ENCODE data around the gene TUBGCP2.
"Not testable (repeated sequence)": the region's sequence is repeated elsewhere in the genome, so short reads cannot be mapped to it uniquely, and the experiment has no call there.

Gene TUBGCP2

DNA sequence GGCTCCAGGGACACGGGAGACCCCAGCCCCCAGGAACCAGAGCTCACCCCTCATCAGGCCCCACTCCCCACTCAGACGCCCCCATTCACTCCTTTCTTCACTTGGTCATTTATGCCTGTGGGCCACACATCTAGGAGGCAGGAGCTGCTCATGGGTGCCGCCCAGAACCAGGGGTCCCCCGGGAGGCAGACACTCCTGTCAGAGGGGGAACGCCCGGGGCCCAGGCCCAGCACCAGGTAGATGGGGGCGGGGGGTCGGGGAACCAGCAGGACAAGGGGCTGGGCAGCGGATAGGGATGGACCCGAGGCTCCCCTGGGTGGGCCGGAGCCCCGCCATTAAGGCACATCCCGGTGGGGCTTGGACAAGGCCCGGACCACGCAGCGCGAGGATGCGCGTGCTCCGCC, 16.2 kb upstream of the TUBGCP2 start:
- DNase-seq (ENCODE audit: low spot score): no peak

DNA sequence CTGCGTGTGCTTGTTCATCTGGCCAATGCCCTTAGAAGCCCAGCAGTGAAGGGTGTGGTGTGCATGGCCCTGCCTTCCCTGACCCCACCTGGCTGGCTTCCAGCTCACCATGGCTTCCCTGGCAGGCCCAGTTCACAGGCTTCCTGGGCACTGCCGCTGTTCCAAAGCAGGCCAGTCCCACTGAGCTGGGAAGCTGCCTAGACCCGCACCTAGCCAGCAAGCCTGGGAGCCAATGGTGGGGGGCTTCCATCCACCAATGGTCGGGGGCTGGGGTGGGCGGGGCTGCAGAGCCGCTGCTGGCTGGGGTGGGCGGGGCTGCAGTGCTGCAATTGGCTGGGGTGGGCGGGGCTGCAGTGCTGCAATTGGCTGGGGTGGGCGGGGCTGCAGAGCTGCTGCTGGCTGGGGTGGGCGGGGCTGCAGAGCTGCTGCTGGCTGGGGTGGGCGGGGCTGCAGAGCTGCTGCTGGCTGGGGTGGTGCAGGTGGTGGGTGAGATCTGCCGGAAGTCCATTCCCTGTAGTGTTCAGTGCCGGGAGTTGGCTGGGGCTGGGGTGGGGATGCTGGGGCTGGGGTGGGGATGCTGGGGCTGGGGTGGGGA, 15.6 kb upstream of the TUBGCP2 start:
- DNase-seq (ENCODE audit: low spot score): no peak

DNA sequence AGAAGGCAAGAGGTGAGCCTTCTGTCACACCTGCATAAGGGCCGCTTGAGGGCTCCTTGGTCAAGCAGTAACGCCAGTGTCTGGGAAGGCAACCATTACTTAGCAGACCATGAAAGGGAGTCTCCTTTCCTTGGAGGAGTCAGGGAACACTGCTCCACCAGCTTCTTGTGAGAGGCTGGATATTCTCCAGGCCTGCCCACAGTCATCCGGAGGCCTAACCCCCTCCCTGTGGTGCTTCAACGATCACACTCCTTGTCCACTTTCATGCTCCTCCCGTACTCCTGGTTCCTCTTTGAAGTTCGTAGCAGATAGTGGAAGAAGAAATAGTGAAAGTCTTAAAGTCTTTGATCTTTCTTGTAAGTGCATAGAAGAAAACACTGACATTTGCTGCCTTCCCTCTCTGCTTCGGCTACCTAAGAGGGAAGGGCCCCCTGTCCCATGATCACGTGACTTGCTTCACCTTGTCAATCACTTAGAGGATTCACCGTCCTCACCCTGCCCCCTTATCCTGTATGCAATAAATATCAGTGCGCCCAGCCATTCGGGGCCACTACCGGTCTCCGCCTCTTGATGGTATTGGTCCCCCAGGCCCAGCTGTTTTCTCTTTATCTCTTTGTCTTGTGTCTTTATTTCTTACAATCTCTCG, 13.5 kb upstream of the TUBGCP2 start:
- not testable (repeated sequence) for DNase-seq (ENCODE audit: low spot score)

DNA sequence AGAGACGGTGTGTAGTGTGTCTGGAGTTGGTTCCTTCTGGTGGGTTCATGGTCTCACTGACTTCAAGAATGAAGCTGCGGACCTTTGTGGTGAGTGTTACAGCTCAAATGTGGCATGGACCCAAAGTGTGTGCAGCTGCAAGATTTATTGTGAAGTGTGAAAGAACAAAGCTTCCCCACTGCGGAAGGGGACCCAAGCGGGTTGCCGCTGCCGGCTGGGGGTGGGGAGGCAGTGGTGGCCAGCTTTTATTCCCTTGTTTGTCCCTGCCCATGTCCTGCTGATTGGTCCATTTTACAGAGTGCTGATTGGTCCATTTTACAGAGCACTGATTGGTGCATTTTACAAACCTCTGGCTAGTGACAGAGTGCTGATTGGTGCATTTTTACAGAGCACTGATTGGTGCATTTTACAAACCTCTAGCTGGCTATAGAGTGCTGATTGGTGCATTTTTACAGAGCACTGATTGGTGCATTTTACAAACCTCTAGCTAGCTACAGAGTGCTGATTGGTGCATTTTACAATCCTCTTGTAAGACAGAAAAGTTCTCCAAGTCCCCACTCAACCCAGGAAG, 12.3 kb upstream of the TUBGCP2 start:
- not testable (repeated sequence) for DNase-seq (ENCODE audit: low spot score)

DNA sequence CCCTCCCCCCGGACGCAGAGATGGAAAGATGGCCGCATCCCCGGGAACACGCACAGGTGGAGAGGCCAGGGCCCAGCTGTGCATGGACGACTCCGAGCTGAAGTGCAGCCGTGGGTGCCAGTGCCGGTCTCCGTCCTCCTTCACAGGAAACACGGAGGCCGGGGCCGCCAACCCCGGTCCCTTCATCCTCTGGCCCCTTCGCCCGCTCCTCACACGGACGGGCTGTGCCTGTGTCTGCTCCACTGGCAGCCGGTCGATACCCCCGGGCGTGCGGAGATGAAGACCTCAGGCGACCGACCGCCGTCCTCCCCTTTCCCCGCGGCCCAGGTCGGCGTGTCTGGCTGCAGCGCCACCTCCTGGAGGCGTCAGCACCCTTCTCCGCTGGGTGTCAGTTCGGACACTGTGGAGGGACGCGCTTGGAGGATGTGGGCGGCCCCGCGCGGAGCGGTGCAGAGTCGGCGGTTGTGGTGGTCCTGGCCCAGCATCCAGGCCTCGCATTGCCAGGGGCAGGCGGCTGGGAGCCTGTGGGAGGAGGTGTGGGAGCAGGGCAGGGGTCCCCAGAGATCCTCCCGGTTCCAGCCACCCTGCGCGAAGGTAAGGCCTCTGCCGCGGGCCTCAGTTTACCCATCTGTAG, 9.9 kb upstream of the TUBGCP2 start:
- DNase-seq (ENCODE audit: low spot score): no peak

DNA sequence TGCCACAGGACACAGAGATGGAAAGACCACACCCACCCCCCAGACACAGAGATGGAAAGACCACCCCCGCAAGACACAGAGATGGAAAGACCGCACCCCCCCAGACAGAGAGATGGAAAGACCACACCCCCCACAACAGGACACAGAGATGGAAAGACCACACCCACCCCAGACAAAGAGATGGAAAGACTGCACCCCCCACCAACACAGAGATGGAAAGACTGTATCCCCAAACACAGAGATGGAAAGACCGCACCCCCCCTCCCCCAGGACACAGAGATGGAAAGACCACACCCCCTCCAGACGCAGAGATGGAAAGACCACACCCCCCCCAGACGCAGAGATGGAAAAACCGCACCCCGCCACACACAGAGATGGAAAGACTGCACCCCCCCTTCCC, 8.1 kb upstream of the TUBGCP2 start:
- no peak for DNase-seq (ENCODE audit: low spot score)

DNA sequence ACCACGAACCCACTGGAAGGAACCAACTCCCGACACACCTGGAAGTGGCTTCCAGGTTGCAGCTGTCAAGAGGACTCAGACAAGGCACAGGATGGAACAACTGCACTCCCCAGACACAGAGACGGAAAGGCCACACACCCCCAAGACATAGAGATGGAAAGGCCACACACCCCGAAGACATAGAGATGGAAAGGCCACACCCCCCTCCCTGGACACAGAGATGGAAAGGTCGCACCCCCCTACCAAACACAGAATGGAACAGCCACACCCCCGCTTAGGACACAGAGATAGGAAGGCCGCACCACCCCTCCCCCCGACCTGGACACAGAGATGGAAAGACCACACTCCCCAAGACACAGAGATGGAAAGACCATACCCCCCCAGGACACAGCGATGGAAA, 7.6 kb upstream of the TUBGCP2 start:
- no peak for DNase-seq (ENCODE audit: low spot score)

DNA sequence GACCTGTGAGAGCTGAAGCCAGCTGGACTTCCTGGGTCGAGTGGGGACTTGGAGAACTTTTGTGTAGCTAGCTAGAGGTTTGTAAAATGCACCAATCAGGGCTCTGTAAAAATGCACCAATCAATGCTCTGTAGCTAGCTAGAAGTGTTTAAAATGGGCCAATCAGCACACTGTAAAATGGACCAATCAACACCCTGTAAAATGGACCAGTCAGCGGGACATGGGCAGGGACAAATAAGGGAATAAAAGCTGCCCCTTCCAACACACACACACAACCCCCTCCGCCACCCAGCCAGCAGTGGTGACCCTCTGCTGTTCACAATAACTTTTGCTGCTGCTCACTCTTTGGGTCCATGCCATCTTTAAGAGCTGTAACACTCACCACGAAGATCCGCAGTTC, 7.2 kb upstream of the TUBGCP2 start:
- DNase-seq (ENCODE audit: low spot score): no peak

DNA sequence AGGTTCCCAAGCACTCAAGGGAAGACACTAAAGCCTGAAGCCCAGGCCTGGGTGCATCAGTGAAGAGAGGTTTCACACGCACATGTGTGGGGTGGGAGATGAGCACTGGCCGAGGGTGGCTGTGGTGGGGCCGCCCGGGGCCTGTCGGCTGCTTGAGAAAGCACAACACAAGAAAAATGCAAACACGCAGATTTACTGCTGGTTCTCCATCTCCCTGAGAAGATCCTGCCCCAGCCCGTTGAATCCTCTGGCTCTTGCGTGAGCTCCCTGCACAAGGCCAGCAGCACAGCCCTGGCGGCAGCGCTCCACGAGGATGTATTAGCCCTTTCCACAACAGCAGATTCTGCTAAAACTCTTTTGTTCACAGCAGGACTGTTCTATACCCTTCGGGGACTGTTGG, 6.2 kb upstream of the TUBGCP2 start:
- DNase-seq (ENCODE audit: low spot score): no peak

DNA sequence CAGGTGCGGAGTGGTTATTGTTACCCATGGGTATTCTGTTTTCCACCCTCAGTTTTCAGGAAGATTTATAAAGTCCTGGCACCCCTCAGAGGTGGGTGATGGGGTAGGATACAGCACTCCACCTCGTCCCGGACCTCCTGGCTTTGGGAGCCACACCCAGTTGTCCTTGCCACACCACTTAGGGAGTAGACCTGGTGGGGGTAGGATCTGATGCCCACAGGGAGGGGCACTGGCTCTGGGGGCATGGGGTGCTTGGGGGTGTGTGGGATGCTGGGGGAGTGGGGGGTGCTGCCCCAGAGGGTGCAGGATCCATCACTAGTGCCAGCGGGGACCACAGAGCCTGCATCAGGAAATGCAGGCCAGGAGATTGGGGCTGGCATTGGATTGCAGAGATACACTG, 4.5 kb upstream of the TUBGCP2 start:
- DNase-seq (ENCODE audit: low spot score): no peak

DNA sequence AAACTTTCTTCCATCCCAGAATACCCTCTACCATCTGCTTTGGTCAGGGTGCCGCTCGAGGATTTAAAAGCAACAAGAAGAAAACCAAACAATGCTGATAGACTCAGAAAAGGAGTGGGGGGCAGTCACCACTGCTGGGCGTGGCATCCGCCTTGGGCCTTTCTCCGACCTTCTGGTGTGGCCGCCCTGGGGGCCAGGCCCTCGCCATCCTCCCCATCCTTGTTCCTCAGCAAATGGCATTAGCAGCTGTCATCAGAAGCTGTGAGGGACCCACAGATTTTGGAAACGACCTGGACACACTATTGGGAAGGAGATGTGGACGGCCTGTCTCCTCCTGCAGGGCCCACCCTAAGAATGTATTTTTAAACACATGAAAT, 4.1 kb upstream of the TUBGCP2 start:
- no peak for DNase-seq (ENCODE audit: low spot score)

DNA sequence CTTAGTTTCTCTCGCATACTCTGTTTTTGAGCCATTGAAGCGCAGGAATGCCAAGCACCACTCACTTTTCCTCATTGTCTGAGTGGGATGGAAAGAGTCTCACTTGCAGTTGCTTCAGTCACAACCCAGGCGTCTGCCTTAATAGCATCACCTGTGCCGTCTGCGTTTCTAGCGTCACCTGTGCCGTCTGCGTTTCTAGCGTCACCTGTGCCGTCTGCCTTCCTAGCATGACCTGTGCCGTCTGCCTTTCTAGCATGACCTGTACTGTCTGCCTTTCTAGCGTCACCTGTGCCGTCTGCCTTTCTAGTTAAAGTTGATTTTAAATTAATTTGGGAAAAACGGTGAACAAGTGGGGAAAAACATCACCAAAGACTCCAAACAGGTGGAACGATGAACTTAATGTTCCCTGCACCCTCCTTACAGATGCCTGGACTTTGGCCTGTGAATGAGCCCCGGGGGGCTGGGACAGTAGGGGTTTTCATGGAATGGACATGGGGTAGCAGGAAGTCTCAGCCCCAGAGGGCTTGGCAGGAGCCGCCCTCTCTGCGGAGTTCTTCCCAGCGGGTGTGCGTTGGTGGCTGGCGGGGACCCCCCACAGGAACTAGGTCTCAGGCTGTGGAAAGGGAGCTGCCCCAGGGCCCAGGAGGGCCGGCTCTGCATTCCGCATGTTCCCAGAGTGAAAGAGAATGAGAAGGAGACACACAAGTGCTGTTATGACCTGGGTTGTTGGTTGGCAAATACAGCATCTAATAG, 3.5 kb upstream of the TUBGCP2 start:
- no peak for DNase-seq (ENCODE audit: low spot score)

DNA sequence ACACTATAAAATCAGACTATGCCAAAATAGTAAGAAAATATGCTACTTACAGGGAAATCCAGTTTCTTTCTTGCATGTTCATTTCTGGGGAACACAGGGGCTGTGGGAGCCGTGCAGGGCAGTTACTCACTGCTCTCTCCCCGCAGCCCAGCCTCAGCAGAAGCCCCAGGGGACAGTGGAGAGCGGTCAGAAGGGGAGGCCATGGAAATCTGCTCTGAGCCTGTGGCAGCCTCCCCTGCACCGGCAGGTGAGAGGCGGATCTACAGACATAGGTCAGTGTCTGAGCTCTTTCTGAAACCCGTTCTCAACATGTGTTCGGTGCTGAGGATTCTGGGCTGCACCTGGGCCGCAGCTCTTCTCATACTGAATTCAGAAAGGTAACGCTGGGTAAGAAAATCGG, 2.9 kb upstream of the TUBGCP2 start:
- DNase-seq (ENCODE audit: low spot score): no peak

DNA sequence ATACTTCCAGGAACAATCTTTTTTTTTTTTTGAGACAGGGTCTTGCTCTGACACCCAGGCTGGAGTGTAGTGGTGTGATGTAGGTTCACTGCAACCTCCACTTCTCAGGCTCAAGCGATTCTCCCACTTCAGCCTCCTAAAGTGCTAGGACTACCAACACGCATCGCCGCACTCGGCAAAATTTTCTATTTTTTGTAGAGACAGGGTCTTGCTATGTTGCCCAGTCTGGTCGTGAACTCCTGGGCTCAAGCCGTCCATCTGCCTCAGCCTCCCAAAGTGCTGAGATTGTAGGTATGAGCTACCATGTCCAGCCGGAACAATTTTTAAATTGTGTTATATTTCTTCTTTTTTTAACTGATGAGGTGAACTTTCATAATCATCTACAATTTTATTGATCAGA, 2.1 kb upstream of the TUBGCP2 start:
- no peak for DNase-seq (ENCODE audit: low spot score)

DNA sequence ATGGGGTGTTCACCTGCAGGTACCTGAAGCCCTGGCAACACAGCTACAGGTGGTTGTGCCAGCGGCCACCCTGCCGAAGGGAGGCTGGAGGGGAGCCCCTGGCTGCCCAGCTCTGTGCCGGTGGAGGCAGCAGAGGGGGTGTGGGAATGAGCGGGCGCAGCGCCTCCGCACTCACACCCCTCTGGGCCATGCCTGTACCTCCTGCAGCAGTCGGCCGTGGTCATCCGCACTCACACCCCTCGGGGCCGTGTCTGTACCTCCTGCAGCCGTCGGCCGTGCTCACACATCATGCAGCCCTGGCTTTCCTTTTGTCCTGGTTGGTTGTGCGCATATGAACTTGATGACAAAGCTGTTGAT, 1.7 kb upstream of the TUBGCP2 start:
- DNase-seq (ENCODE audit: low spot score): no peak

DNA sequence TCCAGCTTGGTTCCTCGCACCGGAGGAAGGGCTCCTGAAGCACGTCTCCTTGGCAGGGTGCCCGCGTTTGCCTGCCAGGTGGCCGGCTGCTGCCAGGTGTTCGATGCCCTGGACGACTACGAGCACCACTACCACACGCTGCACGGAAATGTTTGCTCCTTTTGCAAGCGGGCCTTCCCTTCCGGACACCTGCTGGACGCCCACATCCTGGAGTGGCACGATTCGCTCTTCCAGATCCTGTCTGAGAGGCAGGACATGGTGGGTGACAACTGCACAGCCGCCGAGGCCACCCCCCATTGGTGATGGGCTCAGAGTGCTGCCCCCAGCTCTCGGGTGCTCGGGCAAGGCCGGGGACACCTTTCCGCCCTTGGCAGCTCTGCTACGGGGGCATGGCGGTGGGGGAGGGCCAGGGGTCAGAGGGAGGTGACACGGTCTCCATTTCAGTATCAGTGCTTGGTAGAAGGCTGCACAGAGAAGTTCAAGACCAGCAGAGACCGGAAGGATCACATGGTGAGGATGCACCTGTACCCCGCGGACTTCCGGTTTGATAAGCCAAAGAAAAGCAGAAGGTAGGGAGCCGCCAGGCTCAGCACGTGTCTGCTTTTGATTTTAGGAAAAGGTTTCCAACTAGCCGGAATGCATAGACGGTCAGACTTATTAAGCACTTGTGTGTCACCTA, 1.2 kb upstream of the TUBGCP2 start:
- no peak for DNase-seq (ENCODE audit: low spot score)

DNA sequence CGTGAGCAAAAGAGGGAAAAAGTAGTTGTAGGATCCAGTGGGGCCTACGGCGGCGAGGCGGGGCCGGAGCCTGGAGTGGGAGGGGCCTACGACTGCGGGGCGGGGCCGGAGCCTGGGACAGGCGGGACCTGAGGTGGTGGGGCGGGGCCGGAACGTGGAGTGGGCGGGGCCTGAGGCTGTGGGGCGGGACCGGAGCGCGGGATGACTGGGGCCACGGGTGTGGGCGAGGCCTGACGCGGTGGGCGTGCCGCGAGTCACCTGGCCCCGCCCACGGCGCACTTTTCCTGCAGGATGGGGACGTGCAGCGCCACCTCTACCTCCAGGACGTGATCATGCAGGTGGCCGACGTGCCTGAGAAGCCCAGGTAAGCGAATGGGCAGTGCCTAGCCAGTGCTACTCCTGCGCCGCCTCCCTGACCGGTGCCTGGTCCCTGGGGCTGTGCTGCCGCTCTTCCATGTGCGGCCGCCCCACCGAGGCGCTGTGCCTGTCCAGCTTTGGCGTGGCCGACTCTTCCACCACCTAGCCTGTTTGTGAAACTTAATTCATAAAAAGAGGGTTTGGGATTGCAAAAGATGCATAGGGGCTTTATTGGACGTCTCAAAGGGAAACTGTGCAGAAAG, 538 bp upstream of the TUBGCP2 start:
- peak; percentile 86 for DNase-seq (ENCODE audit: low spot score)

DNA sequence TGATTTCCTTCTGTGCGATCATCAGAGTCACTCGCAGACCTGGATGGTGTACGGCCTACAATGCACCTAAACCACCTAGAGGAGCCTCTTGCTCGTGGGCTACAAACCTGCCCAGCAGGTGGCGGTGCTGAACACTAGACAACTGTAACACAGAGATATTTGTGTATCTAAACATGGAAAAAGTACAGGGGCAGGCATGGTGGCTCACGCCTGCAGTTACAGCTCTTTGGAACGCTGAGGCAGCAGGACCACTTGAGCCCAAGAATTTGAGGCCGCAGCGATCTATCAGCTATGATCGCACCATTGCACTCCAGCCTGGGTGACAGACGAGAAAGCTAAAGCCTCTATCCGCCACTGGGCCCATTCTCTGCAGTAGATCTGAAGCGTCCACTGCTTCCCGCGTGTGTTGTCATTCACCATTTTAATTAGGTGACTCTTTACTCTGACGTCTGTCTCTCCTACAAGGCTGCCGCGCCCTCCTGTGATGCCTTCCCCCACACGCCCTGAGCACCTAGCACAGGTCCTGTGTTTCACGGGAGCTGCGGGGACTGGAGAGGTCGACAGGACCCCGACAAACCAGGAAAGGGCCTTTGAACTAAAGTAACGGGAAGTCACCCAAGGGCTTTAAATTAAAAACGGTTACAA, 774 bp downstream of the TUBGCP2 start:
- no peak for DNase-seq (ENCODE audit: low spot score)

DNA sequence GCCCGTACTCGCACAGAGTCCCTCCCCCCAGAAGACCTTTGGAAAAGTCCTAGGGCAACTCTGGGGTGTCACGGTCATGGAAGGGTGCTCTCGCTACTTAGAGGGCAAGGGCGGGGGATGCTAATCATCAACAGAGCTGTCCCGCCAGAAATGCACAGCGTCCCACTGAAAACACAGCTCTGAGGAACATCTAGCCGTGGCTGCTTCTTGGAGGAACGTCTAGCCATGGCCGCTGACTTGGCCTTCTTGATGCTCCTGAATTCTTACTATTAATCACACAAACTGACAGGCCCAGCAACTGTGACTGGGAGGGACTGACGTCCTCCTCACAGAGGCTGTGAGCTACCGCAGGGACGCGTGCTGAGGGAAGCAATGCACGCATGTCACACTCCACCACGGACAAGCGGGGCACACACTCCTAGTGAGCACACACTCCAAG, 1.7 kb downstream of the TUBGCP2 start:
- DNase-seq (ENCODE audit: low spot score): no peak

DNA sequence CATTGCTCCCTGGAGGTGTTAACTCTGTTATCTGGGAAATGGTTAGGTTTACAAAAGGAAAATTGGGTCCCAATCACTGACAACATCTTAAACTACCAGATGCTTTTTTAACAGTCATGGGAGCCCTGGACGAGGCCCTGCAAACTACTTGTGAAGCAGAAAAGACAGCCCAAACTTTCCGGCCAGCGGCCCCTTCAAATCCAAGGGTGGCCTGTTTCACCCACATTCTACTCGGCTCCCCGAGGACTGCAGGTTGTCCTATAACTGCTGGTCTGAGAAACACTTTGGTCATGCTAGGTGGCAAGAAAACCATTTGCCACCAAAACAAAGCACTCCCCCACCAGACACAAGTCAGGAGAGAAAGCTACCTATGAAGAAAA, 2.6 kb downstream of the TUBGCP2 start:
- no peak for DNase-seq (ENCODE audit: low spot score)

DNA sequence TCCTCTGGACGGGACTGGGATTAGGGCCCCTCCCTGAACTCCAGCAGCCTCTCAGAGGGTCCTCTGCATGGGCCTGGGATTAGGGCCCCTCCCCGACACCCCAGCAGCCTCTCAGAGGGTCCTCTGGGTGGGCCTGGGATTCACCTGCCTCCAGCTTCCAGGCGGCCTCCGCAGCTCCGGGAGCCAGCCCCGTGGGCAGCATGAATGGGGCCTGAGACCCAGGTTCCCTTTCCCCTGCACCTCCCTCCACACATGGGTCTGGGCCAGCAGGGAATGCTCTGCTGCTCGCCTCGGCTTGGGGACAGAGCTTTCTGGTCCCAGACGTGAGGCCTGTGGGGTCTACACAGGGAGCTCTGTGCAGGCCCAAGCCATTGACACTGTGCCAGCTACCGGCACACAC, 5.5 kb downstream of the TUBGCP2 start:
- DNase-seq (ENCODE audit: low spot score): no peak

Measured in globus pallidus (tissue), 1 donor.